Measurements from ENCODE around the gene KLHL15.
A peak's percentile ranks its signal among the peaks of the same experiment; 100 is the strongest.
"Not testable (repeated sequence)": the region's sequence is repeated elsewhere in the genome, so short reads cannot be mapped to it uniquely, and the experiment has no call there.

Gene KLHL15

DNA sequence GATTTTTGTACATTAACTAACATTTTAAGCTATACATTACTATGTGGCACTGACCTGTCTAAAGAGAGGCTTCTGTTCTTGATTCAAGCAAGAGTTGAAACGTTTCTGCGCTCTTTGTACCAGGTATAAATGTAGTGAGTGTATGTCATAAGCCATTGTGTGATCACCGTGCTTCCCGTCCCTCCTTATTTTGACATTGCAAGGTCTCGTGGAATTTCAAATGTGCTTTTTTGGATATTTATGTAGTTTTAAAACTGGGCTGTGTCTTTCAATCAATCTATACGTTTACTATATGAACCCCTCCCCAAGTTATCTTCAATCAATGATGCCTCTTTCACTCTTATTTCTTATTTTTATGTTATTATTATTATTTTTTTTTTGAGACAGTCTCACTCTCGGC is at the start of gene KLHL15:
Gene KLHL15, minus strand, starts transcription at position 101 of the 400 bp plus-strand sequence. CDS start 20,493 bp downstream, outside the sequence.
- DNase-seq (ENCODE audit: low read depth) = no peak

GRCh38 chrX:24069877-24070276 is 42.9 kb upstream of the KLHL15 start:
- DNase-seq (ENCODE audit: low read depth) = no peak

DNA sequence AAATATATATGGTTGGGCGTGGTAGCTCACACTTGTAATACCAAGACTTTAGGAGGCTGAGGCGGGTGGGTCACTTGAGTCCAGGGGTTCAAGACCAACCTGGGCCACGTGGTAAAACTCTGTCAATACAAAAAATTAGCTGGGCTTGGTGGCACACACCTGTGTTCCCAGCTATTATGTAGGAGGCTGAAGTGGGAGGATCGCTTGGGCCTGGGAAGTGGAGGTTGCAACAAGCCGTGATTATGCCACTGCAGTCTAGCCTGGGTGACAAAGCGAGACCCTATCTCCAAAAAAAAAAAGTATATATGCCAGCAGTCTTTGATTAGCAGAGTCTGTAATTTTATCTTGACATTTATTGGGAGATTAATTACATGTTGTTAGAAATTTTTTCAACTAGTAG is 36.5 kb upstream of the KLHL15 start:
- no peak for DNase-seq (ENCODE audit: low read depth)

DNA sequence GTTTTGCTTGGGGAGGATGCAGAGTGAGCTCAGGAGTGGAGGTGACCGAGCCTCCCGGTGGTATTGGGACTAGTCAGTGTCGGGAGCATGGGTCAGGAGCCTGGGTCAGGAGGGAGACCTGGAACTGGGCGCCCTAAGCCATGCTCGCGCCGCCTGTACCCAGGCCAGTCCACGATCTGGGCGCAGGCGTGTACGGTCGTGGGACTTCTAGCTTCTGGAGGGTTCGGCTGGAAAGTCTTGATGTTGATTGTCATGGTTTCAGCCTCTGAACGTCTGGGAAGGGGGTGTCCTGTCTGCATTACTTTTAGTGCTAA is 28.0 kb upstream of the KLHL15 start:
- no peak for DNase-seq (ENCODE audit: low read depth)

DNA sequence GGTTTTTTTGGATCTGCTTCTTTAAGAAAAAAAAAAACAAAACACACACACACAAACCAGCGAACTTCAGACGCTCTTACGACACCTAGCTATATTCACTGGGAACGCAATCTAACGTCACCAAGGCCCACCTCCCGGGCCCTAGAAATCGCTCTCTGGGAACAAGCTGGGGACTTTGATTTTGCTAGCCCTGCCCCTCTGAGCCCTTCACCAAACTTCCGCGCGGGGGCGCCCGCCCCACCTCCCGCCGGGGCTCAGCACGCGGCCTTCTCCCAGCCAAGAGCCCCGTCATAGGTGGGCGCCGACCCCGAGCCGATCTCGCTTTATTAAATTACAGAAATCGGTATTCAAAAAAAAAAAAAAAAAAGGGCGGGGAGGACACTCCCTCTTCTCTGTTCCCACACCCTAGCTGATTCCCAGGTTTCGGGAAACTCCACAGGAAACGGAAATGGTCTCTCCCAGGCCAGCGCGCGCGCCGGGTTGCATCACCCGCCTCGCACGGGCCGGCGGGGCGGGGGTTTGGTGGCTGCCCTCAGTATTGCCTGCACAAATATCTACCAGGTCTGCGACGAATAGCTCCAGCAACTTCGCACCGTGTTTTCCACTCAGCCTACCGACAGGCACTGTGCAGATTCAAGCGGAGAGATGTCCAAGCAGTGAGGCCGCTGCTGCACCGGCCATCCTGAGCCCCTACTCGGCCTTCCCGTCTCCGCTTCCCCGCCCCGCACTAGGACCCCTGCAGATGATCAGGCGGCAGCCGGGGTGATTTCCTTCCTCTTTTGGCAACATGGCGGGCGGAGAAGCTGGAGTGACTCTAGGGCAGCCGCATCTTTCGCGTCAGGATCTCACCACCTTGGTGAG is 27.4 kb upstream of the KLHL15 start, which contains the start of gene EIF2S3:
Gene EIF2S3, plus strand, starts transcription at position 775 of the 861 bp plus-strand sequence. Its CDS starts 13 bp downstream, at position 788.
- DNase-seq (ENCODE audit: low read depth) = peak; percentile 63

DNA sequence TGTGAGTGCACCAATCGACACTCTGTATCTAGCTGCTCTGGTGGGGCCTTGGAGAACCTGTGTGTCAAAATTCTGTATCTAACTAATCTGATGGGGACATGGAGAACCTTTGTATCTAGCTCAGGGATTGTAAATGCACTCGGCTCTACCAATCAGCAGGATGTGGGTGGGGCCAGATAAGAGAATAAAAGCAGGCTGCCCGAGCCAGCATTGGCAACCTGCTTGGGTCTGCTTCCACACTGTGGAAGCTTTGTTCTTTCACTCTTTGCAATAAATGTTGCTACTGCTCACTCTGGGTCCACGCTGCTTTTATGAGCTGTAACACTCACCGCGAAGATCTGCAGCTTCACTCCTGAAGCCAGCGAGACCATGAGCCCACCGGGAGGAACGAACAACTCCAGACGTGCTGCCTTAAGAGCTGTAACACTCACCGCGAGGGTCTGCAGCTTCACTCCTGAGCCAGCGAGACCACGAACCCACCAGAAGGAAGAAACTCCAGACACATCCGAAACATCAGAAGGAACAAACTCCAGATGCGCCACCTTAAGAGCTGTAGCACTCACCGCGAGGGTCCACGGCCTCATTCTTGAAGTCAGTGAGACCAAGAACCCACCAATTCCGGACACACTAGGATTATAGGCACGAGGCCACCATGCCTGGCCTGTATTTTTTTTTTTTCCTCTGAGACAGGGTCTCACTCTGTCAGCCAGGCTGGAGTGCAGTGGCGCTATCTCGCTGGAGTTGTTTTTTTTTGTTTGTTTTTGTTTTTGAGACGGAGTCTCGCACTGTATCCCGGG is 23.7 kb upstream of the KLHL15 start:
- DNase-seq (ENCODE audit: low read depth) = not testable (repeated sequence)

GRCh38 chrX:24049643-24050042 is 22.7 kb upstream of the KLHL15 start:
- not testable (repeated sequence) for DNase-seq (ENCODE audit: low read depth)

- DNase-seq (ENCODE audit: low read depth) = not testable (repeated sequence)
Observed at GRCh38 chrX:24046060-24046459, 19.1 kb upstream of the KLHL15 start.

GRCh38 chrX:24037729-24038128 is 10.7 kb upstream of the KLHL15 start:
- DNase-seq (ENCODE audit: low read depth) = no peak

DNA sequence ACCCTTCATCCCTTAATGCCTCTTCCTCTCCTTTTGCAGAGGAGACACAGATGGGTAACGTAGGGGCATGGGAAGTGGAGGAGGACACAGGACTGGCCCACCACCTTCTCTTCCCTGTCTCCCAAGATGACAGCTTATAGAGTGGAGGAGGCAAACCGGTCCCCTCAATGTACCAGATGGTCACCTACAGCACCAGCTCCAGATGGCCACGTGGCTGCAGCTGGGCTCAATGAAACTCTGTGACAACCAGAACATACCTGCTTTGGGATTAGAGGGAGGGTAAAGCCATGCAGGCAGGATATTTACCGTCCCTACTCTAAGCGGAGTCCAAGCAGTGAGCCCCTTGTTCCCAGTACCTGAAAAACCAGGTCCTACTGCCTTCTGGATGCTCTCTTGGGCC is 7.5 kb upstream of the KLHL15 start:
- no peak for DNase-seq (ENCODE audit: low read depth)

GRCh38 chrX:24030597-24030996 is 3.6 kb upstream of the KLHL15 start:
- no peak for DNase-seq (ENCODE audit: low read depth)

DNA sequence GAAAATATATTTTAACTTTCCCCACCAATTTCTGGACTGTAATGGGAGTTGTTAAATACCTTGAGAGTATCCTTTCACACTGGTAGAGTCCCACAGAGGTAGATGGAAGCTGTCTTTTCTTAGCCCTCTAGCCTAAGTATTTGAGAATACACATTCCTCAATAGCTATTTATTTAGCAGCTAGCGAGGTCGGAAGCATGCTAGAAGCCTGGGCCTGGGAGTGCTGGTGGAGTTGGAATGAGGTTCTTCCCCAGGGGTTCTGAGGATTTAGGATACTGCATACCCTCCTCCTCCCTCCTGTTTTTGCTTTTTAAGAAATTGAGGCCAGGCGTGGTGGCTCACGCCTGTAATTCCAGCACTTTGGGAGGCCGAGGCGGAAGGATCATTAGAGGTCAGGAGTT is 999 bp upstream of the KLHL15 start:
- DNase-seq (ENCODE audit: low read depth) = no peak

DNA sequence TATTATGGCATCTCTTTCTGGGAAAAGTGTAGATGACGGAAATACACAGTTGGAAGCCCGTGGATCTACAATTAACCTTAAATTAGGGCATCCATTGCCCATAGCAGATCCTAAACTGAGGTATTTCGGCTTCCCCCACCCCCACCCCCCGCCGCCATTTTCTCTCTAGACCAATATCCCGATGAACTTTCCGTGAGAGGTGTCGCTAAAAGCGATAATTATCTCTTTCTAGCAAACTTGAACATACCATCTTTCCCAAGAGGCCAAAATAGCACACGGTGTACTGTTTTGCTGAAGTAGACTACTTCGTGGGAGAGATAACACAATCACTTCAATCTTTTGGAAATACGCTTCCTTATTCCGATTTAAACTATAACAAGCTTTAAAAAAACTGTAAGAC is 554 bp downstream of the KLHL15 start:
- no peak for DNase-seq (ENCODE audit: low read depth)

DNA sequence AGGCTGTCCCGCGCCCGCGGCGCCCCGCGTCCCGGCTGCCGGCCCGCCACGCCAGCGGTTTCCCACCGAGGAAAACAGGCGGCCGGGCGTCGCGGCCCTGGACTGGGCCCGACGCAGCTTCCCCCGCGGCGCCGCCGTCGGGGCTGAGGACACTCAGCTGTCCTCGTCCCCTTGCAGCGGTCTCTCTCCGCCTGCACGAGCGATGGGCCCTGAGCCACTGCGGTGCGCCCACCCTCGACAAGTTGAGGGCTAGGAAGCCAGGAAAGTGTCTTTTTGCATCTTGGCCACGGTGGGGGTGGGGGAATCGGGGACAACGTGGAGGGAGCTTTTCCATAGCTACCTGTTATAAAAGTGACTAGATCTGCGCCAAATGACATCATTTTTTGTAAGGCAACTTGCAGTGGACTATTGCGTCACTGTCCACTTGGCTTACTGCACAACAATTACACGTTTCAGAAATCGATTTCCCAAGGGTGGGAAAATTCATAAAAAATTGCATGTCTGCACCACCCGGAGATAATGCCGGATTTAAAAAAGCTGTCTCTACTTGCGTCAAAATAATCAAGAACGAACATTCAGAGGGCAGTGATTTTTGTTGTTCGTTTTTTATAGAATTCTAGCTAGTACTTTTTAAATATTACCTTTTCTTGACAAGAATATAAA is 1.1 kb downstream of the KLHL15 start:
- no peak for DNase-seq (ENCODE audit: low read depth)

GRCh38 chrX:24024819-24025740 is 1.9 kb downstream of the KLHL15 start:
- DNase-seq (ENCODE audit: low read depth) = peak; percentile 58

- DNase-seq (ENCODE audit: low read depth) = no peak
Observed at GRCh38 chrX:24023972-24024669, 2.9 kb downstream of the KLHL15 start.

DNA sequence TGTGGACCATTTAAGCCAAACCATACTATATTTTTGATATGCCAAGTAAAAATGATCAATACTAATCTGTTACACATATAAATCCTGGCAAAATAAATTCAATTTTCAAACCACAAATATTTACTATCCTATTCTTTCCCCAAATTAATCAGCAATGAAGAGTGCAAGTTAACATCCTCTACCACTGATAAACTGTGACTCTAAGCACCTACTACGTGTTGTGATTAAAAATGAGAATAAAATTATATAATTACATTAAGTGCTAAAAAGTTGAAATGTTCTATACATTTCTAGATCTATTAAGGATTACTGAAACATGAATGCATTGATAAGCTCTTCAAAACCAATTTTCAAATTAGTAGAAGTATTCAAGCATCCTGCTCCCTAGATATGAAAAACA is 3.4 kb downstream of the KLHL15 start:
- no peak for DNase-seq (ENCODE audit: low read depth)

DNA sequence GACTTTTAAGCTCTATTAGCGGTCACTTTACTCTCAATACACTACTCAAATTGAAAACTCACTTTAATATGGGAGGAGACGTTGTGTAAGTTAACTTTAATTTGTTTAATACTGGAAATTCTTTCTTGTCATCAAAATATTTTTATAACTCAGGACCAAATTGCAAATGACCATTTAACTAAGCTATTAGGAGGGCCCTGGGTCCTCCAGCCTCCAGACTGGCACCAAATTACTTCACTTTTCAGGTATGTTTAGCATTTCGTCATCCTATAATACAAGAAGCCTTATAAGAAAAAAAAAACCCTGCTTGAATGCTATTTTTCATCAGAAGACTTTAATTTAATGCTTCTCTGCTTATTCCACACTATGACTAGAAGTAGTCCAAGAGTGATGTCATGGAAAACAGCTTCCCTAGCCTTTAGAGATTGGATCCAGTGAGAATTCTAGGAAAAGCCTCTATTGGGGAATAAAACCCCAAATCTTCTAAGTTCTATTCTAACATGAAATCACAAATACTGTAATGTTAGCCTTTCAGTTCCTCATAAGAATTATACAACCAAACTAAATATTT is 6.6 kb downstream of the KLHL15 start:
- DNase-seq (ENCODE audit: low read depth) = no peak

GRCh38 chrX:24019448-24019847 is 7.5 kb downstream of the KLHL15 start:
- DNase-seq (ENCODE audit: low read depth) = no peak

DNA sequence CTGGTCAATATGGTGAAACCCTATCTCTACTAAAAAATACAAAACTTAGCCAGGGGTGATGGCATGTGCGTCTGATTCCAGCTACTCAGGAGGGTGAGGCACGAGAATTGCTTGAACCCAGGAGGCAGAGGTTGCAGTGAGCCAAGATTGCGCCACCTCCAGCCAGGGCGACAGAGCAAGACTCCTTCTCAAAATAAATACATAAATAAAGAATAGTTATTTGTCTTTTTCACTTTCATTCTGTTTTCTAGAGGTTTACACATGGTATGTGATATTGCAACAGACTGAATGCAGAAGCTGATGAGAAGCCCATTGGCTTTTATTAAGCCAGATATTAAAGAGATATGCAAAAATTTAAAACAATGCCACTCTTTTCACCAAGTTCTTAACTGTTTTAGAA is 8.2 kb downstream of the KLHL15 start:
- DNase-seq (ENCODE audit: low read depth) = no peak

DNA sequence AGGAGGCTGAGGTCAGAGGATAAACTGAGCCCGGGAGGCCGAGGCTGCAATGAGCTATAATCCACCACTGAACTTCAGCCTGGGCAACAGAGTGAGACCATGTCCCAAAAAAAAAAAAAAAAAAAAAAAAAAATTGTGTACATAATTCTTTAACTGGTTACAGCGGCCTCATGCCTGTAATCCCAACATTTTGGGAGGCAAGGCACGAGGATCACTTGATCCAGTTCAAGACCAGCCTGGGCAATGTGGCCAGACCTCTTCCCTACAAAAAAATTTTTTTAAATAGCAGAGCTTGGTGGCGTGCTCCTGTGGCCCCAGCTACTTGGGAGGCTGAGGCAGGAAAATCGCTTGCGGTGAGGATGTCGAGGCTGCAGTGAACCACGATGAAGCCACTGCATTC is 9.3 kb downstream of the KLHL15 start:
- no peak for DNase-seq (ENCODE audit: low read depth)

Measured in stimulated activated CD8-positive, alpha-beta memory T cell treated with anti-CD3 and anti-CD28 coated beads, Interleukin-7, amount 100 ng/mL, for 24 hours (primary cell).